ENCODE data around the gene PXN. TPM values are rescaled to one million over a fixed set of nuclear protein-coding genes. Genes with fewer than 3 reads are reported as not detected.

The PXN gene
- total and polyA plus RNA-seq, 4 donors, result 6.0 to 13.1 (median 12.3) TPM

DNA sequence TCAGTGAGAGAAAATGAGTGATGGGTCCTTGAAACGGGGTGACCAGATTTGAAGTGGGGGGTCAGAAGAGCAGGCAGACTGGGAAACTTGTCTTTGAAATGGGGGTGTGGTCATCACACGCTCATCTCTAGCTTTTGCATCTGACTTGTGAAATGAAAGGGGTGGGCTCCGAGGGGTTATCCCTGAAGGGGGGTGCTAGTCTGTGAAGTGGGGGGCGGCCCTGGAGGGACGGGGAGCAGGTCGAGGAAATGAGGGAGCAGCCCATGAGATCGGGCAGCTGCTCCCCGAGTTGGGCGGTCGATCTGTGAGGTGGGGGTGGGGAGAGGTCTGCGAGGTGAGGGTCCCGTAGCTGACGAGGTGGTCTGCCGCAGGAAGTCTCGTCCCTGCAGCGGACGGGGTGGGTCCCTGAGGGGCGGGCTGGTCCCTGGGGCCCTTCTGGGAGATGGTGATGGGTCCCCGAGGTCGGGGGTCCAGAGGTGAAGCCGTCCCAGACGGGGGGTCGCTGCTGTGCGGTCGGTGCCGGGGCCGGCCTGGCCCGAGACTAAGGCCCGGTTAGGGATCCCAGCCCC lies 542 bp downstream of the PXN start:
- Histone ChIP-seq H3K4me1 (ENCODE audit: control insufficient read depth in 4 of 4, insufficient read depth in 4 of 4, low read length in 3 of 4) (peaks cover 4 to 48% (median 29%) of the 10 kb centered on the region in 4 donors), H3K4me3 (ENCODE audit: low read depth in 1 of 3, low read length in 3 of 3) (peak overlapping the region; percentile 72 to 90 (median 73))
- TF ChIP-seq HNF4A (conservative IDR thresholded peaks at IDR 0.05), result no peak
- TF ChIP-seq ZBTB33 (IDR thresholded peaks at IDR 0.05), result no peak
- TF ChIP-seq JUND (IDR thresholded peaks at IDR 0.05), result no peak
- no peak for TF ChIP-seq EGR1 (IDR thresholded peaks at IDR 0.05; ENCODE audit: low read depth in 2 of 2)
- TF ChIP-seq GABPA (IDR thresholded peaks at IDR 0.05 in 1 of 2, conservative IDR thresholded peaks at IDR 0.05 in 1 of 2), result no peak
- no peak for TF ChIP-seq RAD21 (IDR thresholded peaks at IDR 0.05)
- no peak for TF ChIP-seq TAF1 (conservative IDR thresholded peaks at IDR 0.05)
- no peak for TF ChIP-seq REST (IDR thresholded peaks at IDR 0.05)
- no peak for TF ChIP-seq MAX (IDR thresholded peaks at IDR 0.05)
- TF ChIP-seq FOXA1 (IDR thresholded peaks at IDR 0.05), result no peak
- TF ChIP-seq CTCF (IDR thresholded peaks at IDR 0.05; ENCODE audit: low read depth, low read length, missing input control), result no peak
- no peak for TF ChIP-seq YY1 (IDR thresholded peaks at IDR 0.05)
- TF ChIP-seq RXRA (IDR thresholded peaks at IDR 0.05), result no peak
- TF ChIP-seq SP1 (IDR thresholded peaks at IDR 0.05), result no peak
- no peak for TF ChIP-seq HNF4G (IDR thresholded peaks at IDR 0.05)
- TF ChIP-seq NR2F2 (IDR thresholded peaks at IDR 0.05), result no peak
- TF ChIP-seq, protein P1, sequence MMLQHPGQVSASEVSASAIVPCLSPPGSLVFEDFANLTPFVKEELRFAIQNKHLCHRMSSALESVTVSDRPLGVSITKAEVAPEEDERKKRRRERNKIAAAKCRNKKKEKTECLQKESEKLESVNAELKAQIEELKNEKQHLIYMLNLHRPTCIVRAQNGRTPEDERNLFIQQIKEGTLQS (IDR thresholded peaks at IDR 0.05), result no peak
- TF ChIP-seq FOXA2 (IDR thresholded peaks at IDR 0.05), result no peak

More for the DNA sequence above, 542 bp downstream of the PXN start:
- H3K36me3 ChIP-seq (ENCODE audit: control insufficient read depth in 4 of 4, insufficient read depth in 3 of 4, low read depth in 1 of 4, low read length in 3 of 4), result no peaks in the 10 kb centered on the region
- H3K9me3 ChIP-seq (ENCODE audit: control insufficient read depth in 4 of 4, low read length in 3 of 4), result no peaks in the 10 kb centered on the region
- peak overlapping the region; percentile 71 to 90 for H3K9ac ChIP-seq (ENCODE audit: low read depth in 1 of 2, low read length in 2 of 2)
- H3K27ac ChIP-seq (ENCODE audit: low read depth in 1 of 2, low read length in 2 of 2), result peak overlapping the region; percentile 67 to 84
- no peak for DNase-seq (ENCODE audit: low spot score)
- WGBS, result 7% methylated on average over 29 of the region's 29 CpGs
- H3K27me3 ChIP-seq (ENCODE audit: control insufficient read depth in 4 of 4, insufficient read depth in 4 of 4, low read length in 3 of 4), result no peaks in the 10 kb centered on the region
